Activated naive CD8-positive, alpha-beta T cell (primary cell): ENCODE measurements around the gene EDN1.

Experiments used
- H3K27ac Mint-ChIP-seq: one replicate; pipeline ENCODE4 v1.8.0; 2021; ENCODE audit warnings: mixed read lengths
- H3K27me3 Mint-ChIP-seq: one replicate; pipeline ENCODE4 v1.8.0; 2021; ENCODE audit warnings: mixed read lengths
- H3K36me3 Mint-ChIP-seq: one replicate; pipeline ENCODE4 v1.8.0; 2021; ENCODE audit warnings: mixed read lengths
- H3K4me1 Mint-ChIP-seq: one replicate; pipeline ENCODE4 v1.8.0; 2021; ENCODE audit warnings: low read depth, mixed read lengths
- H3K4me3 Mint-ChIP-seq: one replicate; pipeline ENCODE4 v1.8.0; 2021; ENCODE audit warnings: mild to moderate bottlenecking, mixed read lengths
- H3K9me3 Mint-ChIP-seq: one replicate; pipeline ENCODE4 v1.8.0; 2021; ENCODE audit warnings: low read depth, mixed read lengths

Gene EDN1

GRCh38 chr6:12296255-12296573 lies 6.1 kb downstream of the EDN1 start:
- Mint-ChIP-seq H3K36me3 (no peaks in the 10 kb centered on the region), H3K4me1 (peaks cover 1% of the 10 kb centered on the region), H3K27ac (no peak overlapping the region), H3K27me3 (peaks cover 21% of the 10 kb centered on the region), H3K4me3 (no peak overlapping the region), H3K9me3 (no peaks in the 10 kb centered on the region)

GRCh38 chr6:12296604-12297003 lies 6.4 kb downstream of the EDN1 start:
- Mint-ChIP-seq H3K27me3 (peaks cover 18% of the 10 kb centered on the region), H3K27ac (no peak overlapping the region), H3K9me3 (no peaks in the 10 kb centered on the region), H3K4me1 (peaks cover 1% of the 10 kb centered on the region), H3K36me3 (no peaks in the 10 kb centered on the region), H3K4me3 (no peak overlapping the region)

GRCh38 chr6:12297363-12298016 lies 7.3 kb downstream of the EDN1 start:
- Mint-ChIP-seq H3K36me3 (no peaks in the 10 kb centered on the region), H3K27ac (no peak overlapping the region), H3K4me1 (no peaks in the 10 kb centered on the region), H3K27me3 (peaks cover 10% of the 10 kb centered on the region), H3K4me3 (no peak overlapping the region), H3K9me3 (no peaks in the 10 kb centered on the region)

- Mint-ChIP-seq H3K4me3 (no peak overlapping the region), H3K27me3 (peaks cover 4% of the 10 kb centered on the region), H3K4me1 (no peaks in the 10 kb centered on the region), H3K27ac (no peak overlapping the region), H3K36me3 (no peaks in the 10 kb centered on the region), H3K9me3 (no peaks in the 10 kb centered on the region)
Measured at GRCh38 chr6:12298017-12298978, 8.1 kb downstream of the EDN1 start.

- Mint-ChIP-seq H3K27me3 (no peaks in the 10 kb centered on the region), H3K4me1 (no peaks in the 10 kb centered on the region), H3K4me3 (no peak overlapping the region), H3K27ac (no peak overlapping the region), H3K36me3 (no peaks in the 10 kb centered on the region), H3K9me3 (no peaks in the 10 kb centered on the region)
Measured at GRCh38 chr6:12298995-12299394, 8.8 kb downstream of the EDN1 start.

- no peak overlapping the region for H3K27ac Mint-ChIP-seq
- no peaks in the 10 kb centered on the region for H3K36me3 Mint-ChIP-seq
- H3K27me3 Mint-ChIP-seq: peaks cover 3% of the 10 kb centered on the region
- no peak overlapping the region for H3K4me3 Mint-ChIP-seq
- no peaks in the 10 kb centered on the region for H3K4me1 Mint-ChIP-seq
- H3K9me3 Mint-ChIP-seq: no peaks in the 10 kb centered on the region
Measured at GRCh38 chr6:12301018-12301417, 10.9 kb downstream of the EDN1 start.

- Mint-ChIP-seq H3K4me1 (no peaks in the 10 kb centered on the region), H3K4me3 (no peak overlapping the region), H3K9me3 (no peaks in the 10 kb centered on the region), H3K27me3 (peaks cover 5% of the 10 kb centered on the region), H3K27ac (no peak overlapping the region), H3K36me3 (no peaks in the 10 kb centered on the region)
Measured at GRCh38 chr6:12304487-12304886, 14.3 kb downstream of the EDN1 start.

GRCh38 chr6:12309070-12309469 lies 18.9 kb downstream of the EDN1 start:
- Mint-ChIP-seq H3K36me3 (no peaks in the 10 kb centered on the region), H3K27me3 (peaks cover 5% of the 10 kb centered on the region), H3K4me1 (no peaks in the 10 kb centered on the region)

GRCh38 chr6:12311106-12311505 lies 20.9 kb downstream of the EDN1 start:
- Mint-ChIP-seq H3K9me3 (no peaks in the 10 kb centered on the region), H3K27me3 (peaks cover 9% of the 10 kb centered on the region), H3K27ac (no peak overlapping the region), H3K4me3 (no peak overlapping the region), H3K4me1 (no peaks in the 10 kb centered on the region), H3K36me3 (no peaks in the 10 kb centered on the region)

More at GRCh38 chr6:12309070-12309469, 18.9 kb downstream of the EDN1 start:
- no peaks in the 10 kb centered on the region for H3K9me3 Mint-ChIP-seq
- H3K27ac Mint-ChIP-seq: no peak overlapping the region
- H3K4me3 Mint-ChIP-seq: no peak overlapping the region

- H3K27ac Mint-ChIP-seq: no peak overlapping the region
- peaks cover 10% of the 10 kb centered on the region for H3K27me3 Mint-ChIP-seq
- no peaks in the 10 kb centered on the region for H3K4me1 Mint-ChIP-seq
- no peaks in the 10 kb centered on the region for H3K36me3 Mint-ChIP-seq
- no peak overlapping the region for H3K4me3 Mint-ChIP-seq
- H3K9me3 Mint-ChIP-seq: no peaks in the 10 kb centered on the region
Measured at GRCh38 chr6:12312736-12313135, 22.6 kb downstream of the EDN1 start.

GRCh38 chr6:12313306-12313991 lies 23.3 kb downstream of the EDN1 start:
- Mint-ChIP-seq H3K9me3 (no peaks in the 10 kb centered on the region), H3K27ac (no peak overlapping the region), H3K27me3 (peaks cover 10% of the 10 kb centered on the region), H3K4me1 (no peaks in the 10 kb centered on the region), H3K4me3 (no peak overlapping the region), H3K36me3 (no peaks in the 10 kb centered on the region)

- Mint-ChIP-seq H3K4me1 (no peaks in the 10 kb centered on the region), H3K4me3 (no peak overlapping the region), H3K27ac (no peak overlapping the region), H3K9me3 (no peaks in the 10 kb centered on the region), H3K27me3 (peaks cover 14% of the 10 kb centered on the region), H3K36me3 (peaks cover 2% of the 10 kb centered on the region)
Measured at GRCh38 chr6:12313992-12314589, 23.9 kb downstream of the EDN1 start.

GRCh38 chr6:12314751-12315150 lies 24.6 kb downstream of the EDN1 start:
- no peaks in the 10 kb centered on the region for H3K9me3 Mint-ChIP-seq
- no peak overlapping the region for H3K27ac Mint-ChIP-seq
- peaks cover 15% of the 10 kb centered on the region for H3K27me3 Mint-ChIP-seq
- H3K36me3 Mint-ChIP-seq: peaks cover 2% of the 10 kb centered on the region
- H3K4me3 Mint-ChIP-seq: no peak overlapping the region
- H3K4me1 Mint-ChIP-seq: no peaks in the 10 kb centered on the region

GRCh38 chr6:12315292-12316081 lies 25.3 kb downstream of the EDN1 start:
- H3K4me3 Mint-ChIP-seq: no peak overlapping the region
- H3K36me3 Mint-ChIP-seq: peaks cover 2% of the 10 kb centered on the region
- no peak overlapping the region for H3K27ac Mint-ChIP-seq
- H3K4me1 Mint-ChIP-seq: no peaks in the 10 kb centered on the region
- H3K27me3 Mint-ChIP-seq: peaks cover 15% of the 10 kb centered on the region
- H3K9me3 Mint-ChIP-seq: no peaks in the 10 kb centered on the region
